ENCODE data around the gene APOD.

APOD gene

GRCh38 chr3:195539479-195539878 is 44.3 kb downstream of the APOD start:
- no peak overlapping the region for H3K23ac ChIP-seq (ENCODE audit: low read depth, low read length, poor library complexity)
- H3K18ac ChIP-seq (ENCODE audit: low read length): no peak overlapping the region
- no peak overlapping the region for H2BK12ac ChIP-seq (ENCODE audit: low read length)
- peaks cover 0 to 8% of the 10 kb centered on the region in 2 donors for H3K9me3 ChIP-seq (replicated peaks in 1 of 2; ENCODE audit: control insufficient read depth in 2 of 2, insufficient read depth in 1 of 2, low read depth in 1 of 2, low read length in 2 of 2)
- H3K4me2 ChIP-seq (ENCODE audit: insufficient read depth, low read length, poor library complexity, severe bottlenecking): no peak overlapping the region
- no peak overlapping the region for H2AFZ ChIP-seq (ENCODE audit: low read length)
- H3K4me3 ChIP-seq (ENCODE audit: low read length in 2 of 2): no peak overlapping the region
- H3K79me1 ChIP-seq (ENCODE audit: low read depth, low read length): no peaks in the 10 kb centered on the region
- no CpG with 5 or more reads among the region's 5 CpGs for WGBS, 2 donors (ENCODE audit: extremely low coverage in 2 of 2, insufficient read length in 2 of 2, insufficient replicate concordance in 1 of 2)
- no peak overlapping the region for H2BK5ac ChIP-seq (ENCODE audit: low read length)
- no peak overlapping the region for H2AK5ac ChIP-seq (ENCODE audit: low read depth, low read length)
- peaks cover 0 to 3% of the 10 kb centered on the region in 2 donors for H3K36me3 ChIP-seq (replicated peaks in 1 of 2; ENCODE audit: control insufficient read depth in 2 of 2, insufficient read depth in 2 of 2, low read length in 2 of 2)
- H2BK120ac ChIP-seq (ENCODE audit: low read depth, low read length): no peak overlapping the region
- no peak overlapping the region for H3K14ac ChIP-seq (ENCODE audit: low read length)
- H4K91ac ChIP-seq (ENCODE audit: low read depth, low read length, poor library complexity): no peak overlapping the region
- H3K27ac ChIP-seq (replicated peaks; ENCODE audit: low read length): no peak overlapping the region
- no peak overlapping the region for H2BK15ac ChIP-seq (ENCODE audit: low read length)
- no peak for DNase-seq (ENCODE audit: low spot score)
- H3K4ac ChIP-seq (ENCODE audit: low read length): no peak overlapping the region
- H3K27me3 ChIP-seq (ENCODE audit: control insufficient read depth in 3 of 3, insufficient read depth in 3 of 3, low read depth in 1 of 3, low read length in 3 of 3): peaks cover 0 to 11% (median 5%) of the 10 kb centered on the region in 3 experiments
- H3K4me1 ChIP-seq (ENCODE audit: control insufficient read depth in 2 of 2, insufficient read depth in 1 of 2, low read depth in 1 of 2, low read length in 2 of 2): peaks cover 4 to 10% of the 10 kb centered on the region in 2 donors
- H4K8ac ChIP-seq (ENCODE audit: low read depth, low read length): no peak overlapping the region
- H3K9ac ChIP-seq (ENCODE audit: low read depth, low read length, poor library complexity): no peak overlapping the region

DNA sequence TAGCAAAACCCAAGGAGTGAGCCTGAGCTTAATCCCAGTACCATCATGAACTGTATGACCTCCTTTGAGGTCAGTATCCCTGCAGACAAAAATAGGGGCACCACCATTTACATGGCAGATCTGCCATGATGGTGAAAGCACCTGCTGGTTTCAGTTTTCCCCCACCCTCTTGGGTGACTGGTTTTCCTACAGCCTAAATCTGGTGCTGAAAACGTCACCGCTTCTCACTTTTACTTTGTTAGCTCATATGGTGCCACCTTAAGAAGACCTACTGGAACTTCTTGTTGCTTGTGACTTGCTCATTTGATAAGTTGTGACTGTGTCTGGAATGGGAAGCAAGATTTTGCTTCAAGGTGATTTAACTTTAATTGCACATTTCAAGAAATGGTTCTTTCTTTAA is 45.7 kb downstream of the APOD start:
- H2AFZ ChIP-seq (ENCODE audit: low read length): no peak overlapping the region
- DNase-seq (ENCODE audit: low spot score): no peak
- no peaks in the 10 kb centered on the region for H3K27me3 ChIP-seq (ENCODE audit: control insufficient read depth in 3 of 3, insufficient read depth in 3 of 3, low read depth in 1 of 3, low read length in 3 of 3)
- H3K18ac ChIP-seq (ENCODE audit: low read length): no peak overlapping the region
- no peak overlapping the region for H2BK120ac ChIP-seq (ENCODE audit: low read depth, low read length)
- no peak overlapping the region for H3K9ac ChIP-seq (ENCODE audit: low read depth, low read length, poor library complexity)
- H3K4me3 ChIP-seq (ENCODE audit: low read length in 2 of 2): no peak overlapping the region
- H4K8ac ChIP-seq (ENCODE audit: low read depth, low read length): no peak overlapping the region
- H3K4me2 ChIP-seq (ENCODE audit: insufficient read depth, low read length, poor library complexity, severe bottlenecking): no peak overlapping the region
- no peak overlapping the region for H2BK12ac ChIP-seq (ENCODE audit: low read length)
- no peaks in the 10 kb centered on the region for H3K79me1 ChIP-seq (ENCODE audit: low read depth, low read length)
- no peak overlapping the region for H2BK15ac ChIP-seq (ENCODE audit: low read length)
- no peak overlapping the region for H3K4ac ChIP-seq (ENCODE audit: low read length)
- H3K4me1 ChIP-seq (ENCODE audit: control insufficient read depth in 2 of 2, insufficient read depth in 1 of 2, low read depth in 1 of 2, low read length in 2 of 2): peaks cover 2 to 5% of the 10 kb centered on the region in 2 donors
- H3K36me3 ChIP-seq (replicated peaks in 1 of 2; ENCODE audit: control insufficient read depth in 2 of 2, insufficient read depth in 2 of 2, low read length in 2 of 2): peaks cover 0 to 3% of the 10 kb centered on the region in 2 donors
- no peak overlapping the region for H3K23ac ChIP-seq (ENCODE audit: low read depth, low read length, poor library complexity)
- H3K9me3 ChIP-seq (replicated peaks in 1 of 2; ENCODE audit: control insufficient read depth in 2 of 2, insufficient read depth in 1 of 2, low read depth in 1 of 2, low read length in 2 of 2): peaks cover 0 to 8% of the 10 kb centered on the region in 2 donors
- no peak overlapping the region for H3K27ac ChIP-seq (replicated peaks; ENCODE audit: low read length)
- H4K91ac ChIP-seq (ENCODE audit: low read depth, low read length, poor library complexity): no peak overlapping the region
- H3K14ac ChIP-seq (ENCODE audit: low read length): no peak overlapping the region
- no CpG with 5 or more reads among the region's 2 CpGs for WGBS, 2 donors (ENCODE audit: extremely low coverage in 2 of 2, insufficient read length in 2 of 2, insufficient replicate concordance in 1 of 2)
- no peak overlapping the region for H2BK5ac ChIP-seq (ENCODE audit: low read length)
- H2AK5ac ChIP-seq (ENCODE audit: low read depth, low read length): no peak overlapping the region

- H3K4me3 ChIP-seq (ENCODE audit: low read length in 2 of 2): no peak overlapping the region
- no peaks in the 10 kb centered on the region for H3K4me1 ChIP-seq (ENCODE audit: control insufficient read depth in 2 of 2, insufficient read depth in 1 of 2, low read depth in 1 of 2, low read length in 2 of 2)
- no peak overlapping the region for H2AFZ ChIP-seq (ENCODE audit: low read length)
- H2BK12ac ChIP-seq (ENCODE audit: low read length): no peak overlapping the region
- H2BK120ac ChIP-seq (ENCODE audit: low read depth, low read length): no peak overlapping the region
- H3K9me3 ChIP-seq (replicated peaks in 1 of 2; ENCODE audit: control insufficient read depth in 2 of 2, insufficient read depth in 1 of 2, low read depth in 1 of 2, low read length in 2 of 2): peaks cover 0 to 8% of the 10 kb centered on the region in 2 donors
- H3K23ac ChIP-seq (ENCODE audit: low read depth, low read length, poor library complexity): no peak overlapping the region
- H2BK15ac ChIP-seq (ENCODE audit: low read length): no peak overlapping the region
- H3K14ac ChIP-seq (ENCODE audit: low read length): no peak overlapping the region
- no peak overlapping the region for H3K4me2 ChIP-seq (ENCODE audit: insufficient read depth, low read length, poor library complexity, severe bottlenecking)
- H3K9ac ChIP-seq (ENCODE audit: low read depth, low read length, poor library complexity): no peak overlapping the region
- no peak overlapping the region for H2AK5ac ChIP-seq (ENCODE audit: low read depth, low read length)
- no peaks in the 10 kb centered on the region for H3K27me3 ChIP-seq (ENCODE audit: control insufficient read depth in 3 of 3, insufficient read depth in 3 of 3, low read depth in 1 of 3, low read length in 3 of 3)
- H3K27ac ChIP-seq (replicated peaks; ENCODE audit: low read length): no peak overlapping the region
- no peak overlapping the region for H3K18ac ChIP-seq (ENCODE audit: low read length)
- H4K91ac ChIP-seq (ENCODE audit: low read depth, low read length, poor library complexity): no peak overlapping the region
- no peak overlapping the region for H2BK5ac ChIP-seq (ENCODE audit: low read length)
- DNase-seq (ENCODE audit: low spot score): no peak
- no CpG with 5 or more reads among the region's 5 CpGs for WGBS, 2 donors (ENCODE audit: extremely low coverage in 2 of 2, insufficient read length in 2 of 2, insufficient replicate concordance in 1 of 2)
- peaks cover 0 to 3% of the 10 kb centered on the region in 2 donors for H3K36me3 ChIP-seq (replicated peaks in 1 of 2; ENCODE audit: control insufficient read depth in 2 of 2, insufficient read depth in 2 of 2, low read length in 2 of 2)
- no peak overlapping the region for H4K8ac ChIP-seq (ENCODE audit: low read depth, low read length)
- peaks cover 1% of the 10 kb centered on the region for H3K79me1 ChIP-seq (ENCODE audit: low read depth, low read length)
- H3K4ac ChIP-seq (ENCODE audit: low read length): no peak overlapping the region
Observed at GRCh38 chr3:195535293-195535692, 48.4 kb downstream of the APOD start.

DNA sequence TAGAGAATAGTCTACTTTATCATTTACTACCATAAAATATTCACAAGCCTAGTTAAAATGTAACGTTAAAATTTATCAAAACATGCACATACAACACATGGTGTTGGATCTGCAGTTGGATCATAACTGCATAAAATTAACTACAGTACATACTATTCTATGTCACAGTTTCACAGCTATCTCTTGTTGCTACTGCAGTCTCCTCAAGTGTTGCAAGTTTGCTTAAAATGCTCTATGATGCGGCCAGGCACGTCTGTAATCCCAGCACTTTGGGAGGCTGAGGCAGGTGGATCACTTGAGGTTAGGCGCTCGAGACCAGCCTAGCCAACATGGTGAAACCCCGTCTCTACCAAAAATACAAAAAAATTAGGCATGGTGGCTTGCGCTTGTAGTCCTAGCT is 50.9 kb downstream of the APOD start:
- Histone ChIP-seq H2BK12ac (ENCODE audit: low read length) (no peak overlapping the region), H3K14ac (ENCODE audit: low read length) (no peak overlapping the region), H3K18ac (ENCODE audit: low read length) (no peak overlapping the region), H3K27me3 (ENCODE audit: control insufficient read depth in 3 of 3, insufficient read depth in 3 of 3, low read depth in 1 of 3, low read length in 3 of 3) (no peaks in the 10 kb centered on the region), H3K36me3 (replicated peaks in 1 of 2; ENCODE audit: control insufficient read depth in 2 of 2, insufficient read depth in 2 of 2, low read length in 2 of 2) (peaks cover 0 to 11% of the 10 kb centered on the region in 2 donors), H2BK120ac (ENCODE audit: low read depth, low read length) (no peak overlapping the region), H3K9ac (ENCODE audit: low read depth, low read length, poor library complexity) (no peak overlapping the region), H2AK5ac (ENCODE audit: low read depth, low read length) (no peak overlapping the region), H3K79me1 (ENCODE audit: low read depth, low read length) (peaks cover 1% of the 10 kb centered on the region), H2BK5ac (ENCODE audit: low read length) (no peak overlapping the region), H3K9me3 (replicated peaks in 1 of 2; ENCODE audit: control insufficient read depth in 2 of 2, insufficient read depth in 1 of 2, low read depth in 1 of 2, low read length in 2 of 2) (peaks cover 0 to 8% of the 10 kb centered on the region in 2 donors), H3K27ac (replicated peaks; ENCODE audit: low read length) (no peak overlapping the region), H2BK15ac (ENCODE audit: low read length) (no peak overlapping the region), H4K91ac (ENCODE audit: low read depth, low read length, poor library complexity) (no peak overlapping the region), H4K8ac (ENCODE audit: low read depth, low read length) (no peak overlapping the region), H2AFZ (ENCODE audit: low read length) (no peak overlapping the region), H3K4ac (ENCODE audit: low read length) (no peak overlapping the region), H3K4me3 (ENCODE audit: low read length in 2 of 2) (no peak overlapping the region), H3K23ac (ENCODE audit: low read depth, low read length, poor library complexity) (no peak overlapping the region), H3K4me2 (ENCODE audit: insufficient read depth, low read length, poor library complexity, severe bottlenecking) (no peak overlapping the region), H3K4me1 (ENCODE audit: control insufficient read depth in 2 of 2, insufficient read depth in 1 of 2, low read depth in 1 of 2, low read length in 2 of 2) (no peaks in the 10 kb centered on the region)
- no peak for DNase-seq (ENCODE audit: low spot score)
- WGBS, 2 donors (ENCODE audit: extremely low coverage in 2 of 2, insufficient read length in 2 of 2, insufficient replicate concordance in 1 of 2): no CpG with 5 or more reads among the region's 7 CpGs

Measured in neuronal stem cell (in vitro differentiated cells).